ENCODE results near the gene JARID2. TPM values are rescaled to one million over a fixed set of nuclear protein-coding genes. Genes with fewer than 3 reads are reported as not detected.

The JARID2 gene
- total RNA-seq, 1 donor from 2014 or later, result 12.5 TPM

DNA sequence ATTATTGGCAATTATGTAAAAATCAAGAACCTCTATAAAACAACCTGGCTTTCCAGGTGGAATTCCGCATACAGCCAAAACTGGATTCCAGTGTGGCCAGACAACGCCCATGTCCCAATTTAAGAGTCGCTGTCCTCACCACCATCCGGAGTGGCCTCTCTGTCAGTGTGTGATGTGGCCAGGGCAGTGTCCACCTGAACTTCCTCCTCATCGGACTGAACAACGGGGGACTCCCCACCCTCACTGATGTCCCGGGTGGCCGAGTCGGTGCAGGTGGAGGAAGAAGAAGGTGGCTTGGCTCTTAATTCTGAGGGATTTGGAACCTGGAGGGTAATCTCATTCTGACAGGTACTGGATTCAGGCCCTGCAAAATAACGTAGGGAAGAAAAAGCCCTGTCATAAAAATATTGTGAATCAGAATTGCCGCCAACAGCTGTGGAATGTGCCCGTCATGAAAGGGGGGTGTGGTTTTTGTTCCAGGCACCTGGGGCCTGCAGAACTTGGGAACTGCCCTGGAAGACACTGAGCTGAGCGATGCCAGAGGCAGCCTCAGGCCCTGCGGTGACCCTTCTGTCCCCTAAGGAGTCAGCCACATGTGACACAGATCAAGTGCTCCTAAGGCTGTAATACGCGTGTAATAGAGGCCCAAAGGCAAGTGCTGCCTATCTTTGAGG, 277.1 kb downstream of the JARID2 start:
- TF ChIP-seq CTCF (IDR thresholded peaks at IDR 0.05), result no peak
- no peaks in the 10 kb centered on the region for H3K27me3 Mint-ChIP-seq (ENCODE audit: unreplicated experiment)
- peaks cover 3% of the 10 kb centered on the region for H3K4me1 Mint-ChIP-seq (ENCODE audit: unreplicated experiment)
- H3K36me3 Mint-ChIP-seq (ENCODE audit: unreplicated experiment), result peaks cover 57% of the 10 kb centered on the region
- H3K27ac Mint-ChIP-seq (ENCODE audit: unreplicated experiment), result no peak overlapping the region
- peaks cover 8% of the 10 kb centered on the region for H3K9me3 Mint-ChIP-seq (ENCODE audit: unreplicated experiment)
- no peak overlapping the region for H3K4me3 Mint-ChIP-seq (ENCODE audit: unreplicated experiment)
- DNase-seq (ENCODE audit: extremely low spot score, unreplicated experiment), result peak; percentile 76

GRCh38 chr6:15523679-15524630, 278.1 kb downstream of the JARID2 start:
- Mint-ChIP-seq H3K27me3 (ENCODE audit: unreplicated experiment) (no peaks in the 10 kb centered on the region), H3K4me3 (ENCODE audit: unreplicated experiment) (no peak overlapping the region), H3K9me3 (ENCODE audit: unreplicated experiment) (peaks cover 9% of the 10 kb centered on the region), H3K4me1 (ENCODE audit: unreplicated experiment) (peaks cover 3% of the 10 kb centered on the region), H3K36me3 (ENCODE audit: unreplicated experiment) (peaks cover 60% of the 10 kb centered on the region), H3K27ac (ENCODE audit: unreplicated experiment) (no peak overlapping the region)
- no peak for TF ChIP-seq CTCF (IDR thresholded peaks at IDR 0.05)
- peak; percentile 67 for DNase-seq (ENCODE audit: extremely low spot score, unreplicated experiment)

- peak; percentile 51 for DNase-seq (ENCODE audit: extremely low spot score, unreplicated experiment)
- Mint-ChIP-seq H3K36me3 (ENCODE audit: unreplicated experiment) (peaks cover 59% of the 10 kb centered on the region), H3K27me3 (ENCODE audit: unreplicated experiment) (no peaks in the 10 kb centered on the region), H3K4me1 (ENCODE audit: unreplicated experiment) (peaks cover 3% of the 10 kb centered on the region), H3K27ac (ENCODE audit: unreplicated experiment) (no peak overlapping the region), H3K4me3 (ENCODE audit: unreplicated experiment) (no peak overlapping the region), H3K9me3 (ENCODE audit: unreplicated experiment) (peaks cover 9% of the 10 kb centered on the region)
- TF ChIP-seq CTCF (IDR thresholded peaks at IDR 0.05), result no peak
Measured at GRCh38 chr6:15524861-15525401, 279.1 kb downstream of the JARID2 start.

- H3K4me3 Mint-ChIP-seq (ENCODE audit: unreplicated experiment), result no peak overlapping the region
- H3K27ac Mint-ChIP-seq (ENCODE audit: unreplicated experiment), result no peak overlapping the region
- peaks cover 63% of the 10 kb centered on the region for H3K36me3 Mint-ChIP-seq (ENCODE audit: unreplicated experiment)
- H3K9me3 Mint-ChIP-seq (ENCODE audit: unreplicated experiment), result peaks cover 9% of the 10 kb centered on the region
- peak; percentile 59 for DNase-seq (ENCODE audit: extremely low spot score, unreplicated experiment)
- no peak for TF ChIP-seq CTCF (IDR thresholded peaks at IDR 0.05)
- H3K27me3 Mint-ChIP-seq (ENCODE audit: unreplicated experiment), result no peaks in the 10 kb centered on the region
- H3K4me1 Mint-ChIP-seq (ENCODE audit: unreplicated experiment), result peaks cover 3% of the 10 kb centered on the region
Measured at GRCh38 chr6:15526212-15526701, 280.4 kb downstream of the JARID2 start.

Measured in osteocyte (in vitro differentiated cells).